Measurements from ENCODE around the gene EMCN. TPM values are rescaled to one million over a fixed set of nuclear protein-coding genes. Genes with fewer than 3 reads are reported as not detected.

The EMCN gene
- polyA plus RNA-seq, 3 donors: not detected

DNA sequence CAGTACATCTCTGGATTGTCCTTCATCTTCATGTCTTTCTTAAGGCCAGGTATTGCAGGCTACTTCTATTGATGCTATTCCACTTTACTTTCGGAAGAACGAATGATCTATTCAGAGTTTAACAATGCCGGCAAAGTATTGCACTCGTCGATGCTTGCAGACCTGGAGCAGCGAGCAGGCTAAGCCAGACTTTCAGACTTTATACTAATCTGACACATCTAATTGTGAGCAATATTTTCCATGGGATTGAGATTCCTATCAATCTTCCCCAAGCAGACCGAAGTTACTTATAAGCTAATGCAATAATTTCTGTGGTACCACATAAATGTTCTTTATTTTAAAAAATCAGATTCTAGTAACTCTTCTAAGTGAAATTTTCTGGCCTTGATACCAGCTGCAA, 1.6 kb downstream of the EMCN start:
- no peaks in the 10 kb centered on the region for H3K9me3 ChIP-seq (replicated peaks in 1 of 2; ENCODE audit: control insufficient read depth in 1 of 2, insufficient read depth in 1 of 2, low read length in 2 of 2)
- peaks cover 19 to 21% of the 10 kb centered on the region in 2 donors for H3K27me3 ChIP-seq (ENCODE audit: control insufficient read depth in 2 of 2, insufficient read depth in 2 of 2, low read length in 2 of 2)
- 0% methylated on average over 3 of the region's 7 CpGs for WGBS (ENCODE audit: insufficient coverage)
- H3K9ac ChIP-seq (ENCODE audit: insufficient read depth, low read length, poor library complexity, severe bottlenecking): no peak overlapping the region
- no peak overlapping the region for H2AFZ ChIP-seq (ENCODE audit: insufficient read depth, low read depth, low read length, poor library complexity, severe bottlenecking)
- Mint-ChIP-seq H3K4me3 (no peak overlapping the region), H3K27ac (no peak overlapping the region), H3K4me1 (peaks cover 3% of the 10 kb centered on the region), H3K9me3 (peaks cover 0 to 3% (median 0%) of the 10 kb centered on the region in 7 donors), H3K36me3 (no peaks in the 10 kb centered on the region), H3K27me3 (ENCODE audit: low read depth in 3 of 3) (peaks cover 19 to 27% (median 22%) of the 10 kb centered on the region in 3 donors)
- no peaks in the 10 kb centered on the region for H3K36me3 ChIP-seq (replicated peaks in 1 of 2; ENCODE audit: control insufficient read depth in 1 of 2, insufficient read depth in 2 of 2, low read length in 2 of 2)
- H3K4me3 ChIP-seq (replicated peaks in 1 of 3; ENCODE audit: low read depth in 2 of 3, low read length in 3 of 3): no peak overlapping the region
- H3K4me2 ChIP-seq (replicated peaks; ENCODE audit: extremely low read depth, low read length, poor library complexity, severe bottlenecking): no peak overlapping the region
- H3K27ac ChIP-seq (ENCODE audit: low read depth in 1 of 2, low read length in 2 of 2): no peak overlapping the region
- H4K20me1 ChIP-seq (ENCODE audit: insufficient read depth, low read length): no peaks in the 10 kb centered on the region
- no peak for TF ChIP-seq CTCF (IDR thresholded peaks at IDR 0.05)
- intact Hi-C loops (cut with micrococcal nuclease): no loop called here
- no peaks in the 10 kb centered on the region for H3K79me2 ChIP-seq (ENCODE audit: insufficient read depth, low read length)
- no peak for DNase-seq
- H3K4me1 ChIP-seq (ENCODE audit: control insufficient read depth in 1 of 2, insufficient read depth in 2 of 2, low read length in 2 of 2): no peaks in the 10 kb centered on the region

DNA sequence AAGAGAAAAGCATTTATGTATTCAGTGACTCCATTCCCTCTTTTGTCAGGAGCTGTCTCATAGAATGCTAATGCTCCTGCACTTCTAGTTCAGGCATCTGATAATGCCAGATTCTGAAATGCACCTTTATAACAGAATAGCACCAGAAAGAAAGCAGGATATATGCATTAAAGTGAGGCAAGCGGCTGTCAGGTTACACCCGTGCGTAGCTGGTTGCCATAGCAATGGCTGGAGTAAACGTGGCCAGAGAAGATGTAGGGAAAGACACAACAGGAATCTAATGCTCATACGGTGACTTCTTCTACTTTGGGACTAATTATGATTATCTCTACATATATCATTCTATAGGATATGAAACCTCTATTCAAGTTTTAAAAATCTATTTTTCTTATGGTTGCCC, 5.9 kb downstream of the EMCN start:
- Histone ChIP-seq H4K20me1 (ENCODE audit: insufficient read depth, low read length) (no peaks in the 10 kb centered on the region), H3K9ac (ENCODE audit: insufficient read depth, low read length, poor library complexity, severe bottlenecking) (no peak overlapping the region), H3K79me2 (ENCODE audit: insufficient read depth, low read length) (no peaks in the 10 kb centered on the region), H3K27ac (ENCODE audit: low read depth in 1 of 2, low read length in 2 of 2) (no peak overlapping the region), H3K9me3 (replicated peaks in 1 of 2; ENCODE audit: control insufficient read depth in 1 of 2, insufficient read depth in 1 of 2, low read length in 2 of 2) (no peaks in the 10 kb centered on the region), H3K4me2 (replicated peaks; ENCODE audit: extremely low read depth, low read length, poor library complexity, severe bottlenecking) (no peak overlapping the region), H3K27me3 (ENCODE audit: control insufficient read depth in 2 of 2, insufficient read depth in 2 of 2, low read length in 2 of 2) (peaks cover 8 to 10% of the 10 kb centered on the region in 2 donors), H3K4me3 (replicated peaks in 1 of 3; ENCODE audit: low read depth in 2 of 3, low read length in 3 of 3) (no peak overlapping the region), H3K4me1 (ENCODE audit: control insufficient read depth in 1 of 2, insufficient read depth in 2 of 2, low read length in 2 of 2) (no peaks in the 10 kb centered on the region), H3K36me3 (replicated peaks in 1 of 2; ENCODE audit: control insufficient read depth in 1 of 2, insufficient read depth in 2 of 2, low read length in 2 of 2) (no peaks in the 10 kb centered on the region), H2AFZ (ENCODE audit: insufficient read depth, low read depth, low read length, poor library complexity, severe bottlenecking) (no peak overlapping the region)
- no peak for TF ChIP-seq CTCF (IDR thresholded peaks at IDR 0.05)
- H3K36me3 Mint-ChIP-seq: no peaks in the 10 kb centered on the region
- intact Hi-C loops (cut with micrococcal nuclease): no loop called here
- H3K4me1 Mint-ChIP-seq: no peaks in the 10 kb centered on the region
- H3K27ac Mint-ChIP-seq: no peak overlapping the region
- WGBS (ENCODE audit: insufficient coverage): no CpG with 5 or more reads among the region's 5 CpGs
- no peak overlapping the region for H3K4me3 Mint-ChIP-seq
- no peak for DNase-seq
- H3K9me3 Mint-ChIP-seq: peaks cover 0 to 3% (median 0%) of the 10 kb centered on the region in 7 donors
- peaks cover 12 to 15% (median 13%) of the 10 kb centered on the region in 3 donors for H3K27me3 Mint-ChIP-seq (ENCODE audit: low read depth in 3 of 3)

Data from CD14-positive monocyte (primary cell).